ENCODE results near the gene KCTD17.

The KCTD17 gene

DNA sequence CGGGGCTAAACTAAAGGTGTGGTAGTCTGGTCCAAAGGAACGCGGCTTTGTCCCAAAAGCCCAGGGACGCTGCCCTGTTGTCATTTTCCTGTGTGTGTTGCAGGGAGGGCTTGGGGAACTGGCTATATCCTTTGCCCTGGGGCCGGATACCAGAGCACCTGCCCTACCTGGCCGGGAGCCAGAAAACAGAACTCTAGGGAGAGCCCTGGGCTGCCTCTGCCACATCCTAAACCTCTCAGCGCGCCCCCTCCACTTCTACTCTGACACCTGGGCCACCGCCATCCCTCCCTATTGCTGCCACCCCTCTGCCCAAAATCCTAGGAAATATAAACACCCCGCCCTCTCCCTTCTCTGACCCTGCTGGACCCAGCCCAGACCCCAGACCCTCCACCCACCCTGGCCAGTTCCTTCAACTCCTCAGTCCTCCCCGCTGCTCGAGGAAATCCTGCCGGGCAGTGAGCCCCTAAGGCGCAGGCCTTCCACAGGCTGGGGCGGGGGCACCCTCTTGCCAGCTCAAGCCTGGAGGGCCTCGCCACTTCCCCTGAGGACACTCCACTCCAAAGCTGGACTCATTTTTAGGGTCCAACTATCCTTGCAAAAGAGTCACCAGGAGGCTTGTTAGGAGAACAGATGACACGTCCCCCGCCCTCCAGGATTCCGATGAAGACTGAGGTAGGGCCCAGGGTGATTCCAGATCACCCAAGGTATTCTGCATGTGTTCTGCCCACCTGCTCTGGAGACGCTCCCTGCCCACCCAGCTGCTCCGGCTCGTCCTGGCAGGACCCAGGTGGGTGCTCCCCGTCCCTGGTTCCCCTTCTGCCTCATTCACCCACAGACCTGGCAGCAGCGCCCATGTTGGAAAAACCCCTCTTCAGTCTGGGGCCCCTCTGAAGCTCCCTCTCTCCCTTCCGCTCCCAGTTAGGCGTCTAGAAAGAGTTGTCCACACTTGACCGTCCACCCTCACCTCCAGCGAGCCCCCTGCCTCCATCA, 12.2 kb downstream of the KCTD17 start:
- no peak overlapping the region for H3K4me3 ChIP-seq (ENCODE audit: low read depth, low read length)
- no peak for DNase-seq (ENCODE audit: low read depth, low spot score)
- TF ChIP-seq, protein P1, sequence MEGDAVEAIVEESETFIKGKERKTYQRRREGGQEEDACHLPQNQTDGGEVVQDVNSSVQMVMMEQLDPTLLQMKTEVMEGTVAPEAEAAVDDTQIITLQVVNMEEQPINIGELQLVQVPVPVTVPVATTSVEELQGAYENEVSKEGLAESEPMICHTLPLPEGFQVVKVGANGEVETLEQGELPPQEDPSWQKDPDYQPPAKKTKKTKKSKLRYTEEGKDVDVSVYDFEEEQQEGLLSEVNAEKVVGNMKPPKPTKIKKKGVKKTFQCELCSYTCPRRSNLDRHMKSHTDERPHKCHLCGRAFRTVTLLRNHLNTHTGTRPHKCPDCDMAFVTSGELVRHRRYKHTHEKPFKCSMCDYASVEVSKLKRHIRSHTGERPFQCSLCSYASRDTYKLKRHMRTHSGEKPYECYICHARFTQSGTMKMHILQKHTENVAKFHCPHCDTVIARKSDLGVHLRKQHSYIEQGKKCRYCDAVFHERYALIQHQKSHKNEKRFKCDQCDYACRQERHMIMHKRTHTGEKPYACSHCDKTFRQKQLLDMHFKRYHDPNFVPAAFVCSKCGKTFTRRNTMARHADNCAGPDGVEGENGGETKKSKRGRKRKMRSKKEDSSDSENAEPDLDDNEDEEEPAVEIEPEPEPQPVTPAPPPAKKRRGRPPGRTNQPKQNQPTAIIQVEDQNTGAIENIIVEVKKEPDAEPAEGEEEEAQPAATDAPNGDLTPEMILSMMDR (IDR thresholded peaks at IDR 0.05; ENCODE audit: low read depth, low read length): no peak
- in situ Hi-C loops (cut with HindIII; ENCODE audit: low sequenced_read_pairs): no loop called here

DNA sequence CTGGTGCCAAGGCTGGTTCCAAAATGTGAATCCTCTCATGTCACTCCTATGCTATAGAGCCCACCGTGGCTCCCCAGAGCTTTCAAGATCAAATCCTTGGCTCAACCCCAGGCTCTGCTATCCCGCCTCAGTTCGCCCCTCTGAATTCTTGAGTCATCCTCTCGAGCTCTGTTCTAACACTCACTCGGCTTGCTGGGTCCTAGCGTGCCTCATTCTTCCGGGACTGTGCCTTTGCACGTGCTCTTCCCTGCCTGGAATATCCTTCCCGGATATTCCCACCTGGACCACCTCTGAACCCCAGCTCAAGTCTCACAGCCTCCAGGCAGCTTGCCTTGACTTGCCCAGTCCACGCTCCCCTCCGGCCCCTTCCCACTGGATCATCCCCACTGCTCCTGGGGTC, 13.0 kb downstream of the KCTD17 start:
- TF ChIP-seq, protein P1 (IDR thresholded peaks at IDR 0.05; ENCODE audit: low read depth, low read length): no peak
- no peak overlapping the region for H3K4me3 ChIP-seq (ENCODE audit: low read depth, low read length)
- in situ Hi-C loops (cut with HindIII; ENCODE audit: low sequenced_read_pairs): no loop called here
- no peak for DNase-seq (ENCODE audit: low read depth, low spot score)

DNA sequence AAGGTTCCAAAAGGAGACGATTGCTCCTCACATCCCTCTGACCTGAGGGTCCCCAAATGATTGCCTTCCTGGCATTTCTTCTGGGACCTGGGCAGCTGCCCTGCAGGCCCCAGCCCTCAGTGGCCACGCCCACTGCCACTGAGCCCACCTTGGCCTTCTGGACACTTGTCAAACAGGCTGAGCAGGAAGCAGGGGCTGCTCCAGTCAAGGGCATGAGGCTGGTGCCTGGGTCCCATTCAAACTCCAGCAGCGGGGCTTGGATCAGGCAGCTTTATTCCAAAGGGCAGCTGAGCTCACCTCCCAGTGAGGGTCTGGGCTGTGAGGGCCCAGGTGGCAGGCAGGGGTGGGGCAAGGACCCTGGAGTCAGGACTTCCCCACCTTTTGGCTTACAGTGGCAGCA, 13.6 kb downstream of the KCTD17 start:
- in situ Hi-C loops (cut with HindIII; ENCODE audit: low sequenced_read_pairs): no loop called here
- TF ChIP-seq, protein P1 (IDR thresholded peaks at IDR 0.05; ENCODE audit: low read depth, low read length): no peak
- no peak overlapping the region for H3K4me3 ChIP-seq (ENCODE audit: low read depth, low read length)
- no peak for DNase-seq (ENCODE audit: low read depth, low spot score)

DNA sequence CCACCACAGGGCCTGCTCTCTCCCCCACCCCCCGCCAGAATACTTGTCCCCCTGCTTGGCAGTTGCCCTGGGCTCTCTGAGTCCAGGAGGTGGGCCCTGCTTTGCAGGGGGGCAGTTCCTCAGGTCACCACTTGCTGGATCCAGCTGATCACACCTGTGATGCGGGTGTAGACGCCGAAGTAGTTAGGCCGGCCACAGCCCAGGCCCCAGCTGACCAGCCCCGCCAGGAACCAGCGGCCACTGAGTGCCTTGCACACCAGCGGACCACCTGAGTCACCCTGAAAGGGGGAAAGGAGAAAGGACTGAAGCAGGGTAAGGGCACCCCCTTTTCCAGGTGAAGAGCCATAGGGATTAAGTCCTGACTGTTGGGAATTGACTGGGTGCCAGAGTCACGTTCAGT, 14.4 kb downstream of the KCTD17 start:
- in situ Hi-C loops (cut with HindIII; ENCODE audit: low sequenced_read_pairs): no loop called here
- no peak overlapping the region for H3K4me3 ChIP-seq (ENCODE audit: low read depth, low read length)
- no peak for DNase-seq (ENCODE audit: low read depth, low spot score)
- TF ChIP-seq, protein P1 (IDR thresholded peaks at IDR 0.05; ENCODE audit: low read depth, low read length): no peak

DNA sequence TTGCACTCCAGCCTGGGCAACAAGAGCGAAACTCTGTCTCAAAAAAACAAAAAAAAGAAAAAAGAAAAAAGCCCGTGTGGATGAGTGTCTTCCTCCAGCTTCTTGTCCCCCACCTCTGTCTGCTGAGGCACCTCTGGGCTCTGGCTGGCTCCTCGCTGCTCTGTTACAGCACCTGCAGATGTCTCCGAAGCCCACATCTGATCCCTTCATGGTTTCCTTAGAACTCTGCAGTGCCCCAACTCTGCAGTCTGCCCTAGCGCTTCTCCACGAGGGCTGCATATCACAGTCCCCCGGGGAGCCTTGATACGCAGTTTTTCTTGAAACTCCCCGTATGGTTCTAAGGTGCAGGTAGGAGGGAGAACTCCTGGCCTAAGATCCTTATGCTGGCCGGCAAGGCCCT, 15.9 kb downstream of the KCTD17 start:
- no peak overlapping the region for H3K4me3 ChIP-seq (ENCODE audit: low read depth, low read length)
- in situ Hi-C loops (cut with HindIII; ENCODE audit: low sequenced_read_pairs): no loop called here
- TF ChIP-seq, protein P1 (IDR thresholded peaks at IDR 0.05; ENCODE audit: low read depth, low read length): no peak
- no peak for DNase-seq (ENCODE audit: low read depth, low spot score)

DNA sequence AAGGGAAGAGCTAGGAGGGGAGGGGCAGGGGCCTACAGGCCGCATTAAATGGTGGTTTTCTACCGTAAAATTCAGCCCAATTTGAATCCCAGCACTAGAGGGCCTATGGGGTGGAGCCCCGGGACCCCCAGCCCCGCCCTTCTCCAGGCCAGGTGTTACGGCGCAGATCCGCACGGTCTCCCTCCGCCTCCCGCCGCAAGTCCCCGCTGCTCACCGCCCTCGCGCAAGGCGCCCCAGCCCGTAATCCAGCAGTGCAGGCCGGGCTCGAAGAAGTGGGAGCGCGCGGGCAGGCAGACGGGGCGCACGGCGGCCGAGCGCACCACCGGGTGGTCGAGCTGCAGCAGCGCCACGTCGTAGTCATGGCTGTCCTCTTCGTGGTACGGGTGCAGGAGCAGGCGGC, 17.3 kb downstream of the KCTD17 start:
- TF ChIP-seq, protein P1 (IDR thresholded peaks at IDR 0.05; ENCODE audit: low read depth, low read length): no peak
- in situ Hi-C loops (cut with HindIII; ENCODE audit: low sequenced_read_pairs): no loop called here

More for the DNA sequence above, 17.3 kb downstream of the KCTD17 start:
- H3K4me3 ChIP-seq (ENCODE audit: low read depth, low read length): no peak overlapping the region
- no peak for DNase-seq (ENCODE audit: low read depth, low spot score)

Measured in astrocyte of the spinal cord (primary cell).